ENCODE results near the gene HOXC10. TPM values are rescaled to one million over a fixed set of nuclear protein-coding genes. Genes with fewer than 3 reads are reported as not detected.

Gene HOXC10
- total and polyA plus RNA-seq, 4 donors: 0.18 TPM; not detected in 3

DNA sequence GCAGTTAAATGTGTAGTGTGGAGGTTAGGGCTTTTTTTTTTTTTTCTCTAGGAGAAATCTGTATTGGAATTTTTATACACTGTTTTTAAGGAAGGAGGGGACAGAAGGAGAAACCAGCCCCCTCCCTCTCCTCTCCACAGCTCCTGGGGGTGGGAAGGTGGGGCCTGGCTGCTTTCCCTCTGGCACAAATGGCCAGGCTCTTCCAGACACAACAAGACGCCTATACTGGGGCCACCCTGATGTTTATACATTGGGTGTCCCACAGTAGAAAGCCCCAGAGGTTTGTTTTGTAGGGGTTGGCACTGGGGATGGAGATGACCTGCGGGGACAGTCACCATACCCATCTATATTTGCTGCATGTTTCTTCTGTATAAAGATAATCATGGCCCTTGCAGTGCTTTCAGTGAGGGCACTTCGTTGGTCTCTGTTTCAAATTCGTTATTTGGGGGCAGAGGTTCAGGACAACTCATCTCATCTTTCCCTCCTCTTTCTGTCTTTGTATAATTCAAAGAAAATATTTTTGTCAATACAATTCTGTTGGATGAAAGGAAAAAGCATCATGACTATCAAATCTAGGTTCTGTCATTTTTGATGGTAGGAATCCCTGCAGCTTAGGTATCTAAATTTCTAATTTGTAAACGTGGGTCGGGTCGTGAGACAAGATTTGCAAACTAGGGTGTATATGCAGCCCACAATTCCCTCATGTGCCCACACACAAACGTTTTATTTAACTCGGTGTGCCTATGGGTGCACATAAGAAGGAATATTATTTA is 7.9 kb upstream of the HOXC10 start:
- Histone ChIP-seq H3K4me3 (no peak overlapping the region), H3K27me3 (ENCODE audit: control insufficient read depth in 3 of 3, insufficient read depth in 3 of 3, low read length in 2 of 3) (peaks cover 34 to 98% (median 86%) of the 10 kb centered on the region in 3 donors), H3K36me3 (ENCODE audit: control insufficient read depth in 4 of 4, insufficient read depth in 4 of 4, low read length in 4 of 4) (no peaks in the 10 kb centered on the region), H3K9me3 (ENCODE audit: control insufficient read depth in 4 of 4, insufficient read depth in 3 of 4, low read length in 3 of 4) (peaks cover 0 to 22% (median 0%) of the 10 kb centered on the region in 4 donors), H3K27ac (ENCODE audit: low read depth in 1 of 2, low read length in 1 of 2) (no peak overlapping the region), H3K9ac (ENCODE audit: insufficient read depth in 1 of 2, low read length in 2 of 2) (no peak overlapping the region), H3K4me1 (ENCODE audit: control insufficient read depth in 5 of 5, insufficient read depth in 5 of 5, low read length in 5 of 5) (peaks cover 0 to 15% (median 4%) of the 10 kb centered on the region in 5 donors)
- no peak for ATAC-seq (ENCODE audit: insufficient read depth, low FRiP score)
- DNase-seq: no peak
- WGBS, 2 donors: 13 to 16% methylated on average over 9 of the region's 9 CpGs
- TF ChIP-seq, protein P1, sequence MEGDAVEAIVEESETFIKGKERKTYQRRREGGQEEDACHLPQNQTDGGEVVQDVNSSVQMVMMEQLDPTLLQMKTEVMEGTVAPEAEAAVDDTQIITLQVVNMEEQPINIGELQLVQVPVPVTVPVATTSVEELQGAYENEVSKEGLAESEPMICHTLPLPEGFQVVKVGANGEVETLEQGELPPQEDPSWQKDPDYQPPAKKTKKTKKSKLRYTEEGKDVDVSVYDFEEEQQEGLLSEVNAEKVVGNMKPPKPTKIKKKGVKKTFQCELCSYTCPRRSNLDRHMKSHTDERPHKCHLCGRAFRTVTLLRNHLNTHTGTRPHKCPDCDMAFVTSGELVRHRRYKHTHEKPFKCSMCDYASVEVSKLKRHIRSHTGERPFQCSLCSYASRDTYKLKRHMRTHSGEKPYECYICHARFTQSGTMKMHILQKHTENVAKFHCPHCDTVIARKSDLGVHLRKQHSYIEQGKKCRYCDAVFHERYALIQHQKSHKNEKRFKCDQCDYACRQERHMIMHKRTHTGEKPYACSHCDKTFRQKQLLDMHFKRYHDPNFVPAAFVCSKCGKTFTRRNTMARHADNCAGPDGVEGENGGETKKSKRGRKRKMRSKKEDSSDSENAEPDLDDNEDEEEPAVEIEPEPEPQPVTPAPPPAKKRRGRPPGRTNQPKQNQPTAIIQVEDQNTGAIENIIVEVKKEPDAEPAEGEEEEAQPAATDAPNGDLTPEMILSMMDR (IDR thresholded peaks at IDR 0.05; ENCODE audit: control extremely low read depth, extremely low read depth): no peak

DNA sequence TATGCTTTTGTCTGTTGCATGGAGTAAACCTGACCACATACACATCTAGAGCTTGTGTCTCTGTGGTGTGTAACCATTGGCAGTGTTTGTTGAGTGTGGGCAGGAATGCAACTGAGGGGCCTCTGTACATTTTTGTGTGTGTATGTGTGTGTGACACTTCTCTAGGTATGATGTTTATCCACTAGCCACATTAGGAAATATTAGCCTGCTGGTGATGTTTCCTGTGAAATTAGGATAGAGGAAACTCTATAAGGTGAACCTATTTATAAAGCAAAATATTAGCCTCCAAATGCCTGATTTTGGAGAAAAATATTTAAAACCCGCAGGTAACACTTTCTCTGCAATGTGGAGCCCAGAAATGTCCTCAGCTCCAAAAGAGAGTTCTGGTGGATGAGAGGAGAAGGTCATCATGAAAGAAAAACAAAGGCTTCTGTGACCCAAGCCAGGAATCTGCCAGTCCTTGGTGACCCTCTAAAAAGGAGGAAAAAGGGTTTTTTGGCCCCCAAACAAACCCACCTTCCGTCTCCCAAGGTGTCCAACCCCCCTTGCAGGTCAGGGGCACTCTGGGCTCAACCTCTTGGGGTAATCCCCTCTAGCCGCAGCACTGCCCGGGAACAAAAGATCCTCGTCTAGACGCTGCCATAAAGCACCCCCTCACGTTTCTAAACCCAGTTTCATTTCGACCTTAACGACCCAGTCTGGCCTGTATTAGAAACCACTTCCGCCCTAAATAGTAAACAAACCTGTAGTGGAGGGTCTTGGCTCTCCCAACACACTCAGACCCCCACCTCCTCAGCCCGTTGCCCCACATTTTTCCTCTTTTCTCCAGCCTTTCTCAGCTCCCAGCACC is 7.1 kb upstream of the HOXC10 start:
- peaks cover 31 to 98% (median 85%) of the 10 kb centered on the region in 3 donors for H3K27me3 ChIP-seq (ENCODE audit: control insufficient read depth in 3 of 3, insufficient read depth in 3 of 3, low read length in 2 of 3)

DNA sequence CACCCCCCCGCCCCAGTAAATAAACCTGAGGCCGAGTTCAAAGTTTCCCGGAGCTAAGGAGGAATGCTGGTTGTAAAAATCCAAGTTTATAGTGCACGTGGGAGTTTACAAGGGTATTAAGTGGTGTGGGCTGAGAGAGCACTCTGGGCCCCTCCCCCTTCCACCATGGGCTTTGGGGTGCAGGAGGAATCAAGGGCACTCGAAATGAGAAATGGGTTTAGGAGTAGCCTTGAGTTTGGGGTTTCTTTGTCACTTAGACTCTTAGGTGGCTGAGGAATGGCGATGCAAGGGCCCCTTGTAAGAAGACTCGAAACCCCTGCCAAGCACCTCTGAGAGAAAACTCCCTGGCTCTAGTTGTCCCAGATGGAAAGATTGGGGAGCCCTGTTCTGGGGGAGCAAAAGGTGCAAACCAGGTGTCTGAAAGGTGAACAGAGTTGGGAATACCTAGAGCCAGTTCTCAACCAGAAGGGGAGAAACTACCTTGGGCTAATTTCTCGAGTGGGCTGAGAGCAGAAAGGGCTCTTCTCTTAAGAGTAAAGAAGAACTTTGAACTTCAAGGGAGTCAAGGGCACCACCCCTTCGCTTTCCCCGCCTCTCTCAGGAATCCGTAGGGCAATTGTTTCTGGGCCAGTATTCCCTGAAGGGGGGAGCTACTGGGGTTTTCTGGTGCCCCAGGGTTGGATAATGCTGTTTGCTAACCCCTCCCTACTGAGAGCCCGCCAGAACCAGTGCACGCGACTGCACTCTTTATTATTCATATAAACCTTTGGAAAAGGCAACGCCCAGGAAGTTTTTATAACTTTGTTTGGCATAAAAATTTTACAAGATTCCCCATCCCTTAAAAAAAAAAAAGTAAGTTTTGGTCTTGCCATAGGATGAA is 6.2 kb upstream of the HOXC10 start:
- WGBS, 2 donors: 9 to 16% methylated on average over 15 of the region's 15 CpGs
- TF ChIP-seq, protein P1 (IDR thresholded peaks at IDR 0.05; ENCODE audit: control extremely low read depth, extremely low read depth): no peak
- no peak for ATAC-seq (ENCODE audit: insufficient read depth, low FRiP score)
- DNase-seq: no peak
- Histone ChIP-seq H3K27ac (ENCODE audit: low read depth in 1 of 2, low read length in 1 of 2) (no peak overlapping the region), H3K27me3 (ENCODE audit: control insufficient read depth in 3 of 3, insufficient read depth in 3 of 3, low read length in 2 of 3) (peaks cover 30 to 99% (median 87%) of the 10 kb centered on the region in 3 donors), H3K4me1 (ENCODE audit: control insufficient read depth in 5 of 5, insufficient read depth in 5 of 5, low read length in 5 of 5) (peaks cover 0 to 13% (median 4%) of the 10 kb centered on the region in 5 donors), H3K4me3 (no peak overlapping the region), H3K9ac (ENCODE audit: insufficient read depth in 1 of 2, low read length in 2 of 2) (no peak overlapping the region), H3K9me3 (ENCODE audit: control insufficient read depth in 4 of 4, insufficient read depth in 3 of 4, low read length in 3 of 4) (peaks cover 0 to 21% (median 0%) of the 10 kb centered on the region in 4 donors), H3K36me3 (ENCODE audit: control insufficient read depth in 4 of 4, insufficient read depth in 4 of 4, low read length in 4 of 4) (no peaks in the 10 kb centered on the region)

More for the DNA sequence above, 7.1 kb upstream of the HOXC10 start:
- DNase-seq: no peak
- H3K9me3 ChIP-seq (ENCODE audit: control insufficient read depth in 4 of 4, insufficient read depth in 3 of 4, low read length in 3 of 4): peaks cover 0 to 23% (median 0%) of the 10 kb centered on the region in 4 donors
- H3K36me3 ChIP-seq (ENCODE audit: control insufficient read depth in 4 of 4, insufficient read depth in 4 of 4, low read length in 4 of 4): no peaks in the 10 kb centered on the region
- no peak overlapping the region for H3K9ac ChIP-seq (ENCODE audit: insufficient read depth in 1 of 2, low read length in 2 of 2)
- WGBS, 2 donors: 3 to 4% methylated on average over 11 of the region's 11 CpGs
- no peak for ATAC-seq (ENCODE audit: insufficient read depth, low FRiP score)
- peaks cover 0 to 15% (median 4%) of the 10 kb centered on the region in 5 donors for H3K4me1 ChIP-seq (ENCODE audit: control insufficient read depth in 5 of 5, insufficient read depth in 5 of 5, low read length in 5 of 5)
- TF ChIP-seq, protein P1 (IDR thresholded peaks at IDR 0.05; ENCODE audit: control extremely low read depth, extremely low read depth): no peak
- H3K27ac ChIP-seq (ENCODE audit: low read depth in 1 of 2, low read length in 1 of 2): no peak overlapping the region
- no peak overlapping the region for H3K4me3 ChIP-seq

Measured in lung (tissue), 12 donors.